GM21825 (cell line): ENCODE results near the gene NME2.
"Not testable (repeated sequence)": the region's sequence is repeated elsewhere in the genome, so short reads cannot be mapped to it uniquely, and the experiment has no call there.

Experiments
- ATAC-seq: cut with Tn5 transposase; IDR thresholded peaks from one replicate; pipeline ENCODE4 v1.9.1; 2021; ENCODE audit warnings: mild to moderate bottlenecking, moderate library complexity; ENCODE audit not compliant: unreplicated experiment

Gene NME2

DNA sequence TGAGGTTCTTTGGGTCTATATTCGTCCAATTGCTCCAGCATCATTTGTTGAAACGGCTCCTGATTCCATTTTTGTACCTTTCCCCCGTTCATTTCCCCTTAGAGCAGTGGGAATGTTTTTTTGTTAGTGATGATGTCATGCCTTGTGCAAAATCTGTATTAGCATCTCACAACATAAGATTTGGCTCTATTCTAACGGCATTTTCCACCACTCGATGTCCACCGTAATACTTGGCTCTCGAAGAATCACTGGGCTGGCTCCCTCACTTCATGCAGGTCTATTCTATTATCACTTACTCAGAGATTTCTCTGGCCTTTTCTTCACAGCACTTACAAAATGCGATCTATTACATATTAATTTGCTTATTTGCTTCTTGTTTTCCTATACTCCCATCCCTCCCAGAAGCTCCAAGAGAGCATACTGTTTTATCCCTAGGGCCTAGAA is 13.4 kb upstream of the NME2 start:
- no peak for ATAC-seq

DNA sequence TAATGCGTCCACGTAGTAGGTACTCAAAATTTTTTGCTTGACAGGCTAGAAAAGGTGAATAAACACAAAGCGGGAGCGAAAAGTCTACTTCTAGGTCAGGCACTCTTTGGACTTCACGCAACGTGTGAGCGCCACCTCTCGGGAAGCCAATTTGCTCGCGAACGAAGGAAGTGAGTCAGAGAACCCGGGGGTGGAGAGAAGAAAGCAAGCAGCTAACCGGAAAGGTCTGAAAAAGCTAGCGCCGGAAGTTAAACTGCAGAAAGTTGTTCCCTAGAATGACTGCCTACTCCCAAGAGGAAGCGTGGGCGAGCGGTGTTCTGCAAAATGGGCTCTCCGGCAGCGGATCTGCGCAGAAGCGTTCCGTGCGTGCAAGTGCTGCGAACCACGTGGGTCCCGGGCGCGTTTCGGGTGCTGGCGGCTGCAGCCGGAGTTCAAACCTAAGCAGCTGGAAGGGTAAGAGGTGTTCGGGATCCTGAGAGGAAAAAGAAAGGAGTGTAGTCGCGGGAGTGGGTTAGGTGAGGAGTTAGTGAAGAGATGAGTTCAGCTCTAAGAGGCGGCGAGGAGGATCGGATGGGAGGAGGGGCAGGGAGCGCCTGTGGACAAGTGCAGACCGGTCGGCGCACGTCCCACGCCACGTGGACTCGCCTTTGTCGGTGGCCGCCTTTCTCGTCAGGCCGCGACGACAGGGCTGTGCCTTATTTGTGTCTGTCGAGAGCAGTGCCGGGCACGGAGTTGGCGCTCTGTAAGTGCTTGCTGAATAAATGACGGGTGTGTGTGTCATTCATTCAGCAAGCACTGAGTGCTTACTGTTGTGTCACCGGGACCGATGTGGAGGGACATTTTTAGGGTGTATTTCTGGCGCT is 12.8 kb upstream of the NME2 start, which contains the start of gene NME1:
Gene NME1, plus strand, starts transcription at position 350 of the 863 bp plus-strand sequence. CDS start 2,096 bp downstream, outside the sequence.
- ATAC-seq = peak; percentile 89

DNA sequence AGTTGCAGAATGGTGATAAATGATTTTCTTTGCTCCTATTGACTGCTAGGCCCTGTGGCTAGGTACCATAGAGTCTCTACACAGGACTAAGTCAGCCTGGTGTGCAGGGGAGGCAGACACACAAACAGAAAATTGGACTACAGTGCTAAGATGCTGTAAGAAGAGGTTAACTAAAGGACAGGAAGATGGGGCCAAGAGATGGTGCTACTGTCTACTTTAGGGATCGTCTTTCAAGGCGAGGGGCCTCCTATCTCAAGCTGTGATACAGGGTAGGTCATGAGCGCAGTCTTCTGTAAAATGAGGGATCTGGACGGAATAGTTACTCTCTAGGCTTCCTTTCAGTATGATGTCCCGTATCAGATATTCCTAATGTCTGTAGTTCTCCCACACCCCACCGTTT is 12.0 kb upstream of the NME2 start:
- no peak for ATAC-seq

DNA sequence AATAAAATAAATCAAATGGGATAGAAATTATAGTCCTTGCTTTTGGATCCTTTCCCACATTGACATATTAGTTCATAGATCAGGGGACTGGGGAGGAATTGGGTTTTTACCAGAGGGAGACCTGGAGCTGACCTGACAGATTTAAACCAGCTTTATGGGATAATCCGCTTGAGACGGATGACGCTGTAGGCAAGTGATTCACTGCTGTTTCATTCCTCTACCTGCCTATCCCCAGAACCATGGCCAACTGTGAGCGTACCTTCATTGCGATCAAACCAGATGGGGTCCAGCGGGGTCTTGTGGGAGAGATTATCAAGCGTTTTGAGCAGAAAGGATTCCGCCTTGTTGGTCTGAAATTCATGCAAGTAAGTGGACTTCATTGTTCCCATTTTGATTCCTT is 10.8 kb upstream of the NME2 start:
- no peak for ATAC-seq

DNA sequence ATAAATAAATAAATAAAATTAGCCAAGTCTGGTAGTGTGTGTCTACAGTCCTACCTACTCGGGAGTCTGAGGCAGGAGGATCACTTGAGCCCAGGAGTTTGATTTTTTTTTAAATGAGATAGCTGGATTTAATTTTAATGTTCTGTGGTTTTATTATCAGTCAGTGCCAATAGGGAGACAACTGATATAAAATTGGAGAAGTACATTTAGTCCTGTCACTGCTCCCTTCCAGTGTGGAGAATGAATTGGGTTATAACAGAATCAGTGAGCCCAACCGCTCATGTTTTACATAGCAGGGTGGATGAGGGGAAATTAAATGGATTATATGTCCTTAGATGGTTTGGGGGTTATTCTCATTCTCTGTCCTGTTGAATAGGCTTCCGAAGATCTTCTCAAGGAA is 6.6 kb upstream of the NME2 start:
- no peak for ATAC-seq

DNA sequence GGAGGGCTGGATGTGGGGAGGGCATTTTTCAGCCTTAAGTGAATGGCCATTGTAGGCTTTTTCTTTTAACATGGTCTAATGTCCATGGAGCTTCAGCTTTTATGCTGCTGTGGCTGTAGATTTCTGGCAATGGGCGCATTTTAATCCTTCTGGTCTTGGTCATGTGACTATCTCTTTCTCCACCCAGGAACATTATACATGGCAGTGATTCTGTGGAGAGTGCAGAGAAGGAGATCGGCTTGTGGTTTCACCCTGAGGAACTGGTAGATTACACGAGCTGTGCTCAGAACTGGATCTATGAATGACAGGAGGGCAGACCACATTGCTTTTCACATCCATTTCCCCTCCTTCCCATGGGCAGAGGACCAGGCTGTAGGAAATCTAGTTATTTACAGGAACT is 4.7 kb upstream of the NME2 start:
- ATAC-seq = no peak

DNA sequence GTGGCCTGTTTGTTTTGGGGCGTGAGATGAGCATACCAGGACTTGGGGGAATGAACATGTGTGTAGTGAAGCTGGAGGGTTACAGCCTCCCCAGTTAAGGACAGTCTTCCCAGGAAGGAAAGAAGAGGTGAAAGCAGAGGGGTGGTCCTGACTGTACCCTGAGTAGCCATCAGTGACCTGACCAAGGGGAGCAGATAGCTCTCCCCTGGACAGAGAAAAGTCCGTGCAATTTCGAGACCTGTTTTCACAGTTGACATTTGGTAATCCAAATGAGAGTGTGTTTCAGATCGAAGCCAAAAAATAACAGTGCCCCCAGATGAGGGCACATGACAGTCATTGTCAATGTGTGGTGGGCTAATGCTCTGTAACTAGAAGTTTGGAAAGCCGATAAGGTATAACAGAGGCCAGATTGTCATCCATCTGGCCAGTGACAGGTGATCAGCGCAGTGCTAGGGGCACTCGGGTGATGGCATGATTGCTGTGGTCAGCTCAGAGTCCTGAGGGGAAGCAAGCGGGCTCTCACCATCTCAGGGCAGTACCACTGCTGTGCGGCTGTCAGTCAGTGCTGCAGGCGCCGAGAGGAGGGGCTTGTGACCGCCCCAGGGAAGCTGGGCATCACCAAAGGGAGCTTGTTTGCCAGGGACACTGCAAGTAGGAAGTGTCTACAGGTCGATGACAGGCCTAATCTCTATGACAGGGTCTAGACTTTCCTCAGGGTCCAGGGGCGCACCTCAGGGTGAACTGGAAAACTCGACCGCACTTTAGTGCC is 1.1 kb upstream of the NME2 start:
- no peak for ATAC-seq

DNA sequence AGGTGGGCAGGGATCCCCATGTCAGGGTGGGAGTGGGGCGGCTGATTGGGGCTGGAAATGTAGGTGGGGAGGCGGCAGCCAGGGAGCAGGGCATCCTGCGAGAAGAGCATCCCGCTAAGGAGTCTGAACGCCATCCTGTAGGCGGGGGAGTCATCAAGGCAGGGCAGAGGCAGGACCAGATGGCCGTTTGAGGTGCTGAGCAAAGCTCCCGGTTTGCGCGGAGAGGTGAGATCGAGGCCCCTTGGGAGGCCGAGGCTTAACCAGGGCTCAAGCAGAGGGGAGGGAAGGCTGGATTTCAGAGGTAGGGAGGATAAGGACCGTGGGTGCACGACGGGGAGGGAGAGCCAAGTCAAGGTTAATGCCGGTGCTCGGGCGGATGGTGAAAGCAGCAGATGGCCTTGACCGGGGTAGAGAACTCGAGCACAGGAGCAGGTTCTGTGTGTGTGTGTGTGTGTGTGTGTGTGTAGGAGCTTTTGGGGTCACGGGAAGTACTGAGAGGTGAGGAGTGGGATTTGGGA is 472 bp upstream of the NME2 start:
- no peak for ATAC-seq

DNA sequence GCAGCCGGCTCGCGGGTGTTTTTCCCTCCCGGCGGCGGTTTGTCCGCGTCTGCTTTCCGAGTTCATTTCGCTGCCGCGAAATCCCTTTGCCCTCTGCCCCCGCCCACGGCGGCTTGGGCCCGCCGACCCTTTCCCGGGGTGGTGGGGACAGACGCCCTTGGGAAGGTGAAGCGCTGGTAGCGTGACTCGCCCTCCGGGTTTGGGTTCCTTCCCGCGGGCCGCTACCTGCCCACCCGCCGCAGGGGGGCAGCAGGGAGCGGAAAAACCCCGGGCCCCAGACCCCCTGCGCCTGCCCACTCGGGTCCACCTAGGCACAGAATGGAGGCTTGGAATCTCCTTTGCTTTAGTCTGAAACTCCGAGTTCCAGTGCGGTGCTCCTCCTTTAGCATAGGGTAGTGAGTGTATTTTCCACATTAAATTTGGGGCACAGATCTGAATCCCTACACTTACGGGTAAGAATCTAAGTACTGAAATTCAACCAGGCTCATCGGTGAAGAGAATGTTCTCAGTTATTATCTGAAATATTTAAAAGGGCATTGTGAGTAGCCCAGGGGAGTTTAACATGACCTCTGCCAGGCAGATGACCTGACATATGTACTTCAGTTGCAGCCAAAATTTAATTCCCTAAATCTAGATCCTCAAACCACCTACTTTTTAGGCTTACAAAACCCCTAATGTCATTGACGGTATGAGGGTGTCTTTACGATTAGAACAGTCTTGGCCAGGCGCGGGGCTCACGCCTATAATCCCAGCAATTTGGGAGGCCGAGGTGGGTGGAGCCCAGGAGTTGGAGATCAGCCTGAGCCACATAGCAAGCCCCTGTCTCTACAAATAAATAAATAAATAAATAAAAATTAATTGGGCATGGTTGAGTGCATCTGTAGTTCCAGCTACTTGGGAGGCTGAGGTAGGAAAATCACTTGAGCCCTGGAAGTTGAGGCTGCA is 1.0 kb downstream of the NME2 start:
- ATAC-seq = peak; percentile 38

DNA sequence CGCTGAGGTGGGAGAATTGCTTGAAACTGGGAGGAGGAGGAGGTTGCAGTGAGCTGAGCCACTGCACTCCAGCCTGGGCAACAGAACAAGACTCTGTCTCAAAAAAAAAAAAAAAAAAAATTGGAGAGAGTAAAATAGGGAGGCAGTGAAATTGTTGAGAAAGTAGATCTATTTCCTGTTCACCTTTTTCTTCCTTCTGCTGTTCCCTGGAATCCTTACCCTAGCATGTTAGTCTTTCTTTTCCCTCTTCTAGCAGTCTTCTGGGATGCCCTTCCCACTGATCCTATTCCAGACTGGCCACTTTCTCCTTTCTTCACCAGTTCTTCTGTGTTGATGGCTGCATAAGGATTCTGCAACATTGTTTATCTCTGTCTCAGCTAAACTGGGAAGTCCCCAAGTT is 3.1 kb downstream of the NME2 start:
- no peak for ATAC-seq

DNA sequence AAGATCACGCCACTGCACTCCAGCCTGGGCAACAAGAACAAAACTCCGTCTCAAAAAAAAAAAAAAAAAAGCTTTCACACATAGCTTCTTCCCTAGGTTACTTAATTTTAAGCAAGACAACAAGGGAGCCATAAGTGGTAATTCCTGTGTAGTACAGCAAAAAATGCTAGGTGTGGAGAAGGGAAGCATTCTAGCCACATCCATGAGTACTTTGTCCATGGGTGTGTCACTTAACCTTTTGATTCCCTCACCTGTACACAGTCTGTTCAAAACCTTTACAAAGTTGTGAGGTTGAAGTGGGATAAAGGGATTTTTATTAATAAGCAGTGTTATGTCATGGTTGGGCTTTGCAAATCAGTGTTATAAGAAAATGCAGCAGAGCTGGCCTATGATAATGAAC is 4.5 kb downstream of the NME2 start:
- no peak for ATAC-seq

DNA sequence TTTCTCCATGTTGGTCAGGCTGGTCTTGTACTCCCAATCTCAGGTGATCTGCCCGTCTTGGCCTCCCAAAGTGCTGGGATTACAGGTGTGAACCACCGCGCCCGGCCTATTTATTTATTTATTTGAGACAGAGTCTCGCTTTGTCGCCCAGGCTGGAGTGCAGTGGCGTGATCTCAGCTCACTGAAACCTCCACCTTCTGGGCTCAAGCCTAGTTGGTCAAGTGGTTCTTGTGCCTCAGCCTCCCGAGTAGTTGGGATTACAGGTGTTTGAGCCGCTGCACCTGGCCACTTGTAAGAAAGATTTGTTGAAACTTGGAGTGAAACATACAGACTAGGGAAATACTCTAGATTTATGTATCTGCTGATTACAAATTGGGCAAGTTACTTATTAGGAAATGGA is 5.8 kb downstream of the NME2 start:
- not testable (repeated sequence) for ATAC-seq

DNA sequence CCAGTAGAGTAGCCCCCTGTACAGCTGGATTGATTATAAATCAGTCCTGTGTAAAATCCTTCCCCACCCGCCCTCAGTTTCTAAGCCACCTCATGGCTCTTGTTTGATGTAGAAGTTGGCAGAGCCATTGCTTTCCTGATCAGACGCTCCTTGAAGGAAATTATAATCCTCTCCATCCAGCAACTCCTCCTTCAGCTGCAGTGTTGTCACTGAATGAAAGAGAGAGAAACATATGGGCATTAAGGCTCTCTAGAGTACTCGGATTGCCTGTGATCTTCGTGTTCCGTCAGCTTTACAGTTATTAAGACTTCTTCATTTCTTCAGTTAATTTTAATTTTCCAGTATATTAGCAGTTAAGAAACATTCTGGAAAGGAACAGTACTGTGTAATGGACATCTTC is 14.3 kb downstream of the NME2 start:
- no peak for ATAC-seq

DNA sequence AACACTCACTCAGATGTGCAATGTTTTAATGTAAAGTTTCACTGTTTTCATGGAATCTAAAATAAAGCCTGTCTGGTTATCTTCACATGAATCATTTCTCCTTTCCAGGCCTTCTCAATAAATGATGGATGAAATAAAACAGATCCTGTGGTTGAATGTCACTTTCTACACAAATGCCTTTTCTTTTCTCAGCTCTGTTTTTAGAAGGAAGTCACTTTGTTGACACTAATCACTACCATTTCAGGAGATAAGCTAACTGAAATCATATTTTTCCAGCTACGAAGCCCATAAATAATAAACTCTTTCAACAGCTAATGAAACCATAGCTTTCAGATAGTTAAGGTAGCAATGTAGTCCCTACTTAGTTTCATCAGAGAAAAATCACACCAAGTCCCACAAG is 17.9 kb downstream of the NME2 start:
- no peak for ATAC-seq

DNA sequence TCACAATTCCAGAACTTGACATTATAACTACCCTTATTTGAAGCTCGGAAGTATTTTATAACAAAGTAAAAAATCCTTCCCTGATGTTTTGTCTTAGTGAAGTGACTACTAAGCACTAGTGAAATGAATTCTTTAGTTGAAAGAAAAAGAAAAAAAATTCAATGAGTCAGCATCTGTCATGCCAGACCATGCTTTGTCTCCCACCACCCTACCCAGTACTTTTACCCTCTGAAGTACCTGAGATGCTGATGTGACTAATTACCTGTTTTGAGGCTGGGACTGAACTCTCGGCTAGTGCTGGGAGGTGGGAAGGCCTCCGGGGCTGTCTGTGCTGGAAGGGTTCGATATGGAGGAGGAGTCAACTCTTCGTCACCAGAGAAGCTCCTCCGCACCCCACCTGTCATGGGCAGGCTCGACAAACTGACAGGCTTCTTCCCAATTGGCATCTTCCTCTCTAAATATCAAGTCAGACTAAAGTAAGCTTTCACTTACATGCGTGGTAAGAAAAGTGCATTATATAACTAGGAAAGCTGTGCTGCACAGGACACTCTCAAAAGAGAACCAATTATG is 19.6 kb downstream of the NME2 start:
- ATAC-seq = no peak

DNA sequence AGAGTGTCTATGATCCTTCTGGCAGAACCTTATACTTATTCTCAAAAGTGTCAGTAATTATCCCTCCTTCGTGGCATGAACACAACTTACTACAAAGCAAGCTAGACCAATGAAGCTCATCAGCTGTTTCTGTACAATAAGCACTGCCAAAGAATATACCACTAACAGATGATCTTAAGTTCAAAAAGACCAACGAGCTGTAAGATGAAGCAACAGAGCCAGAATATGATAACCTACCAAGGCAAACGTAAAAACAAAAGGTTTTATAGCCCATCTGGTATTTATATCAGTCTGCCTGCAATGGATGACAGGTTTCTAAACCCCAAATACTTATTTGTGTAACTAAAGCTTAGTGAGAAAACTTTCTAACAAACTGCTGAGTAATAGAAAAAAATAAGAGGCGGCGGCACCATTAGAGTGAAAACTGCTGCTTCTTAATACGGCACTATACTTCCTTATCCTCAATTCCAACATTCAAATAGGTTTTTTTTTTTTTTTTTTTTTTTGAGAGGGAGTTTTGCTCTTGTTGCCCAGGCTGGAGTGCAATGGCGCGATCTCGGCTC is 22.1 kb downstream of the NME2 start:
- ATAC-seq = no peak

DNA sequence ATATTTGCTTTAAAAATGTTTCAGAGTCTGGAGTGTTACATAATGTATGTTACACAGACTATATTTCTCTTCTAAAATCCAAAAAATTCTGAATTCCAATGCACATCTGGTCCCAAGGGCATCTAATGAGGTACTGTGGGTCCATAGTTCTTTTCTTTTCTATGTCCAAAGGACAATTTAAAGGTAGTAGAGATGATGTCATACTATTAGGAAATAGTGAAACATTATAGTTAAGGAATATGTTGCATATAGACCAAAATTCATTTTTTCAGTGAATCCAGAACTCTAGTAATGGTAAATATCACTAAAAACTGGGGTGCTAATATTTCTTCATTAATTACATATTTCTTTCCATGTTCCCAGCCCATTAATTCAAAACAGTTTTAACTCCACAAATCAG is 23.0 kb downstream of the NME2 start:
- ATAC-seq = no peak

DNA sequence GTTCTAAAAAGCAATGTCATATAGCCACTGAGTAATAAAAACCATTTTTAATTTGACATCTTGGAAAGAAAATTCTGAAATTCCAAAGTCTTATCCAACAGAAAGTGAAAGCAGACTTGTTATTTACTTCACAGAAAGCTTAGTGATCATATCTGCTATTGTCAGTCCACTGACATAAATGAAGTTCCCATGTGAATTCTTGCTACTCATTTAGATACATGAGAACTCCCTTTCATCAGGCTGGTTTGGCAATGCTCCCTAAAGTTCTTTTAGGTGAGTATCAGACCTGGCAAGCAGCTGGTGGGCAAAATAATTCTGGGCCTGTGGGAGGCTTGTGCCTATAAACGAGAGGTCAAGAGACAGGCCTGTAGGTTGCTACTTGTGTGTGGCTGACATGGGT is 23.4 kb downstream of the NME2 start:
- ATAC-seq = no peak

DNA sequence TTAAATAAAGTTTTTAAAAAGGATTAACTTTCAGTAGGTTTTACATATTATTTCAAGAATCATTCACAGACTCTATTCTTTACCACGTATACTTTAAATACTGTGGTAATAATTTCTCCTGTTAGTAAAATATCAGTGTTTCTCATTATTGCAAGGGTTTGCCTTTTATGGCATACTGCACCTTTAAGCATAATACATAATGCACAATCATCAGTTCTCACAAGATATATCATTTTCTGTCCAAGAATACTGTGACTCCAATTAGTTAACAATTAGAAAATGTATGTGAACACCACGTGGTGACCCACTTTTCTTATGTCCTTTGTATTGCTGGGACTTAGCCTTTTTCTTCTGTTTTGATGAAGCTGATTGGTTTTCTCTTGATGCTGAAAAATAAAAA is 25.7 kb downstream of the NME2 start:
- no peak for ATAC-seq

DNA sequence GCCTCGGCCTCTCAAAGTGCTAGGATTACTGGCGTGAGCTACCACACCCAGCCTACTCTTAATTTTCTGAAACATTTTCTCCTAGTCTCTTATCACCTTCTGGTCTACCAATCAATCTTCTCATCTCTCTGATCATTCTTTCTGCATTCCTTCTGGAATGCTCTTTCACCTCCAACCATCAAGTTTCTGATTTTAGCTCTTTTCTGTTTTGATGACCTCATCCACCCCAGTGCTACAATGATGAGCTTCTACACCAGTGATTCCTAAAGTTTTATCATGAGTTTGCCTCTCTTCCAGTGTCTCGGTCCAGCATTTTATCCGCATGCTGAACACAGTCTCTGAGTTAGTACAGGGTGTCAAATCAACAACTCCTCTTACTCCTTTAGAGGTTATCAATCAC is 31.5 kb downstream of the NME2 start:
- ATAC-seq = no peak
